ENCODE results near the gene PTPRR.

The PTPRR gene

DNA sequence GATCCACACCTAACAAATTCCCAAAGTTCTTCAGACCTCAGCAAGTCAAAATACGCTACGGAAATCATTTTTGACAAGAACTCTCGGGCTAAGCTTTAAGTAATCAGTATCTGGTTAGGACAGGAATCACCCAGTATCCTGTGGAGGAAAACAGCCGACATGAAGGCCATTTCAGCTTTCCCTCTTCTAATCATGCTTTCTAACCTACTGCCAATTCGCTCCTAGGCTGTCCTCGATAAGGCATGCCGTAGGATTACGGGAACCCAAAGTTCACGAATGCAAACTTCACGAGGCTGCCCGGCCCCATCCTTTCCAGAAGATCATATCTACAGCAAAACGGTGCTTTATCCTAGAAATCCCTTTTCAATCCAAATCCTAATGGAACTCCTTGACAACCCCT lies 201.5 kb downstream of the PTPRR start:
- TF ChIP-seq, protein P1, sequence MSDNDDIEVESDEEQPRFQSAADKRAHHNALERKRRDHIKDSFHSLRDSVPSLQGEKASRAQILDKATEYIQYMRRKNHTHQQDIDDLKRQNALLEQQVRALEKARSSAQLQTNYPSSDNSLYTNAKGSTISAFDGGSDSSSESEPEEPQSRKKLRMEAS (IDR thresholded peaks at IDR 0.05; ENCODE audit: low read depth, low read length) = no peak
- no peak for TF ChIP-seq MYC (IDR thresholded peaks at IDR 0.05; ENCODE audit: low read depth, low read length)
- no peak for DNase-seq (ENCODE audit: low read depth)
- H3K4me3 ChIP-seq (ENCODE audit: low read depth, low read length) = no peak overlapping the region

DNA sequence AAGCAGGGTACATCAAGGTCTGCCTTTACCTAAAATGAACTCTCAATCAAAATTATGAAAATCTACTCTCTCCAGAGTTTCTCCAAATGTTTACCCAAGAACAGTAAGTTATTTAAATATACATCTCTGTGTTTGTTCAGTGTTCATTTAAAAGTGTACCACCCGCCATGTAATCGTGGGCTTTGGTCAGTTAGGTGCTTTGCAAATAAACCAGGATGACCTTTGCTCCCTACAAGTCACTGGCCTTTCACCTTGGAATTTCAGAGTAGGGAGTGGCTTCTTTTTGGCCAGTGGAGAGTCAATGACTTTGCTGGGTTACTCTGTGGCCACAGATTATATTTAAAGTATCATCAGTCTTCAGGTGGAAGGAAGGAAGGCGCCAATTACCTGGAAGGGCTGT lies 208.7 kb downstream of the PTPRR start:
- DNase-seq (ENCODE audit: low read depth) = no peak
- no peak overlapping the region for H3K4me3 ChIP-seq (ENCODE audit: low read depth, low read length)
- TF ChIP-seq MYC (IDR thresholded peaks at IDR 0.05; ENCODE audit: low read depth, low read length) = no peak
- no peak for TF ChIP-seq POLR2A (IDR thresholded peaks at IDR 0.05; ENCODE audit: extremely low read depth, insufficient read length)
- TF ChIP-seq, protein P2, sequence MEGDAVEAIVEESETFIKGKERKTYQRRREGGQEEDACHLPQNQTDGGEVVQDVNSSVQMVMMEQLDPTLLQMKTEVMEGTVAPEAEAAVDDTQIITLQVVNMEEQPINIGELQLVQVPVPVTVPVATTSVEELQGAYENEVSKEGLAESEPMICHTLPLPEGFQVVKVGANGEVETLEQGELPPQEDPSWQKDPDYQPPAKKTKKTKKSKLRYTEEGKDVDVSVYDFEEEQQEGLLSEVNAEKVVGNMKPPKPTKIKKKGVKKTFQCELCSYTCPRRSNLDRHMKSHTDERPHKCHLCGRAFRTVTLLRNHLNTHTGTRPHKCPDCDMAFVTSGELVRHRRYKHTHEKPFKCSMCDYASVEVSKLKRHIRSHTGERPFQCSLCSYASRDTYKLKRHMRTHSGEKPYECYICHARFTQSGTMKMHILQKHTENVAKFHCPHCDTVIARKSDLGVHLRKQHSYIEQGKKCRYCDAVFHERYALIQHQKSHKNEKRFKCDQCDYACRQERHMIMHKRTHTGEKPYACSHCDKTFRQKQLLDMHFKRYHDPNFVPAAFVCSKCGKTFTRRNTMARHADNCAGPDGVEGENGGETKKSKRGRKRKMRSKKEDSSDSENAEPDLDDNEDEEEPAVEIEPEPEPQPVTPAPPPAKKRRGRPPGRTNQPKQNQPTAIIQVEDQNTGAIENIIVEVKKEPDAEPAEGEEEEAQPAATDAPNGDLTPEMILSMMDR (IDR thresholded peaks at IDR 0.05; ENCODE audit: low read depth, low read length) = no peak
- TF ChIP-seq, protein P1 (IDR thresholded peaks at IDR 0.05; ENCODE audit: low read depth, low read length) = no peak

DNA sequence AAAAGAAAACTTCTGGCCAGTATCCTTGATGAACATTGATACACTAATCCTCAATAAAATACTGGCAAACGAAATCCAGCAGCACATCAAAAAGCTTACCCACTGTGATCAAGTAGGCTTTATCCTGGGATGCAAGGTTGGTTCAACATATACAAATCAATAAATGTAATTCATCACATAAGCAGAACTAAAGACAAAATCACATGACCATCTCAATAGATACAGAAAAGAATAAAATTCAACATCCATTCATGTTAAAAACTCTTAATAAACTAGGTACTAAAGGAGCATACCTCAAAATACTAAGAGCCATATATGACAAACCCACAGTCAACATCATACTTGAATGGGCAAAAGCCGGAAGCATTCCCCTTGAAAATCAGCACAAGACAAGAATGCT lies 211.5 kb downstream of the PTPRR start:
- H3K4me3 ChIP-seq (ENCODE audit: low read depth, low read length) = no peak overlapping the region
- TF ChIP-seq MYC (IDR thresholded peaks at IDR 0.05; ENCODE audit: low read depth, low read length) = no peak
- TF ChIP-seq, protein P2 (IDR thresholded peaks at IDR 0.05; ENCODE audit: low read depth, low read length) = no peak
- TF ChIP-seq, protein P1 (IDR thresholded peaks at IDR 0.05; ENCODE audit: low read depth, low read length) = no peak
- no peak for TF ChIP-seq POLR2A (IDR thresholded peaks at IDR 0.05; ENCODE audit: extremely low read depth, insufficient read length)
- DNase-seq (ENCODE audit: low read depth) = no peak

DNA sequence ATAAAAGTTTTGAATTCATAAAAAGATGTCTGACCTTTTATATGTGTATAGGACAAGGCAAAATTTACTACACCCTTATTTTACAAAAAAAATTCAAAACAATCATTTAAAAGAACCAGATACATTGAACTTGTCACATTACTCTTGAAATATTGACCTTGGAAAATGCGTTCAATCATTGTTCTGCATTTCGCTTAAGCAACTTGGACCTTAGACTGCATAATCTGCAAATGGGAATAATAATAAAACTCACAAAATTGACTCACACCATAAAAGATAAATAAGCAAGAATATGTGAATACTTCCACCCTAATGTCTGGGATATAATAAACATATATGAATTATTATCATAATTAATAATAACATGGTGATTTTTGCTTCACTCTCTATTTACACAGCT lies 213.9 kb downstream of the PTPRR start:
- TF ChIP-seq, protein P2 (IDR thresholded peaks at IDR 0.05; ENCODE audit: low read depth, low read length) = no peak
- TF ChIP-seq, protein P1 (IDR thresholded peaks at IDR 0.05; ENCODE audit: low read depth, low read length) = no peak
- TF ChIP-seq MYC (IDR thresholded peaks at IDR 0.05; ENCODE audit: low read depth, low read length) (no peak), POLR2A (IDR thresholded peaks at IDR 0.05; ENCODE audit: extremely low read depth, insufficient read length) (no peak)
- no peak overlapping the region for H3K4me3 ChIP-seq (ENCODE audit: low read depth, low read length)
- DNase-seq (ENCODE audit: low read depth) = no peak

DNA sequence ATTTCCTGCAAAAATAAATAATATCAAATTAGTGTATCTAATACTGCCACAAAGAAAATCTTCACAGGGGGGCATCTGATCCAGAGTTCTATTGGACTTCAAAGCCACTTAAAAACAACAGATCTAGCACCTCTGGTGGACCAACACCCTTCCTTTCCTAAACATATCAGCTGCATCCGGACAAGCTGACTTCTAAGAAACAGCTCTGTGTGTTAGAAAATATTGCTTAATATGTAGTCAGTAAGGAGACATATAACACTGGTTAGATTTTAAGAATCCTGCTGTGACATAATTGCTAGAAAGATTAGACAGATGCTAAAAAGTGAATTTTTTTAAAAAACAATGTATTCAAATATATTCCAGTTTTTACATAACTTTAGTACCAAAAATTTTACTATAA lies 222.2 kb downstream of the PTPRR start:
- TF ChIP-seq, protein P1 (IDR thresholded peaks at IDR 0.05; ENCODE audit: low read depth, low read length) = no peak
- TF ChIP-seq, protein P2 (IDR thresholded peaks at IDR 0.05; ENCODE audit: low read depth, low read length) = no peak
- TF ChIP-seq MYC (IDR thresholded peaks at IDR 0.05; ENCODE audit: low read depth, low read length) = no peak
- TF ChIP-seq POLR2A (IDR thresholded peaks at IDR 0.05; ENCODE audit: extremely low read depth, insufficient read length) = no peak
- DNase-seq (ENCODE audit: low read depth) = no peak
- H3K4me3 ChIP-seq (ENCODE audit: low read depth, low read length) = no peak overlapping the region

DNA sequence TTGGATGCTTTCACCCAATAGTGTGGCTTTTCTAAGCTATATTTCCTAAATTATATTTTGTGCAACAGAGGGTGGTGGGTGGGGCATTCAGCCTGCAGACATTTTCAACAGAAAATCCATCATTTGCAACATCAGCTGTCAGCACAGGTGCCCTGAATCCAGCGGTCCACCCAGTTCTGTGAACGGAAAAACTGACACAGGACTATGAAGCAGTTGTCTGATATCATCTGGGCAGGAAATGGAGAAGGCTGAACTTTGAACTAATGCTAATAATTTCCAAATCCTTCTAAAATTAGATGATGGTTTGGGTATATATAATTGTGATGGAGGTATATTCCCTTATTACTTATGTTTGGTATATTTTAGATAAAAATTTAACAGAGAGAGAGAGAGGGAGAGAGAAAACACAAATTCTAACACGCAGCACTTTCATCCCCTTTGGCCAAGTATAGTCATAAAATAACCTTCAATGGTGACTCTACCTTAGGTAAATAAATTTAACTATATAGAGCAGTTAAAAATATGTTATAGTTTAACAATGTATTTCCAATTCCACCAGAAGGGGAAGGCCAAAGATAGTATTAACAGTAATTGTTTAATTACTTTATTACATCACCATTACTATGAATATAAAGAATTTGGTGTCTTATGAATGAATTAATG lies 225.0 kb downstream of the PTPRR start:
- no peak for TF ChIP-seq MYC (IDR thresholded peaks at IDR 0.05; ENCODE audit: low read depth, low read length)
- no peak for TF ChIP-seq POLR2A (IDR thresholded peaks at IDR 0.05; ENCODE audit: extremely low read depth, insufficient read length)
- TF ChIP-seq, protein P1 (IDR thresholded peaks at IDR 0.05; ENCODE audit: low read depth, low read length) = no peak
- TF ChIP-seq, protein P2 (IDR thresholded peaks at IDR 0.05; ENCODE audit: low read depth, low read length) = no peak
- DNase-seq (ENCODE audit: low read depth) = no peak
- H3K4me3 ChIP-seq (ENCODE audit: low read depth, low read length) = no peak overlapping the region
